Choroid plexus epithelial cell (primary cell): ENCODE data around the gene SPATC1L.

ENCODE experiments used
- DNase-seq: peaks from one replicate; pipeline ENCODE4 v3.0.0-alpha.2; 2010; ENCODE audit warnings: low read depth
- H3K4me3 ChIP-seq: 2 replicates; pipeline ENCODE4 v1.5.1; 2011; ENCODE audit warnings: low read depth, mild to moderate bottlenecking, control low read depth, low read length, moderate library complexity
- CTCF ChIP-seq: conservative IDR thresholded peaks from 2 replicates; pipeline ENCODE4 v1.5.1; 2011; ENCODE audit warnings: low read depth, mild to moderate bottlenecking, control low read depth, inconsistent platforms, low read length, moderate library complexity

Gene SPATC1L

GRCh38 chr21:46168659-46169386, 15.4 kb downstream of the SPATC1L start:
- no peak for TF ChIP-seq CTCF
- no peak overlapping the region for H3K4me3 ChIP-seq
- no peak for DNase-seq

- no peak overlapping the region for H3K4me3 ChIP-seq
- TF ChIP-seq CTCF, result no peak
- no peak for DNase-seq
Observed at GRCh38 chr21:46168238-46168637, 16.0 kb downstream of the SPATC1L start.

- no peak for DNase-seq
- no peak overlapping the region for H3K4me3 ChIP-seq
- no peak for TF ChIP-seq CTCF
Observed at GRCh38 chr21:46165098-46165497, 19.2 kb downstream of the SPATC1L start.

GRCh38 chr21:46163380-46163779, 20.9 kb downstream of the SPATC1L start:
- no peak for TF ChIP-seq CTCF
- no peak overlapping the region for H3K4me3 ChIP-seq

GRCh38 chr21:46161633-46162592, 22.3 kb downstream of the SPATC1L start:
- no peak for TF ChIP-seq CTCF
- no peak overlapping the region for H3K4me3 ChIP-seq
- no peak for DNase-seq

More at GRCh38 chr21:46163380-46163779, 20.9 kb downstream of the SPATC1L start:
- no peak for DNase-seq

GRCh38 chr21:46160907-46161632, 23.2 kb downstream of the SPATC1L start:
- DNase-seq, result no peak
- TF ChIP-seq CTCF, result no peak

More at GRCh38 chr21:46160907-46161632, 23.2 kb downstream of the SPATC1L start:
- H3K4me3 ChIP-seq, result no peak overlapping the region
